ENCODE measurements around the gene ADAMTSL1. TPM values are rescaled to one million over a fixed set of nuclear protein-coding genes. Genes with fewer than 3 reads are reported as not detected.

Gene ADAMTSL1
- polyA plus RNA-seq, 1 donor from 2014 or later, result 1.1 TPM

GRCh38 chr9:18564018-18564880, 90.3 kb downstream of the ADAMTSL1 start:
- no peak overlapping the region for H3K9ac ChIP-seq (ENCODE audit: low read length)
- no peak overlapping the region for H3K27ac ChIP-seq (ENCODE audit: low read length)
- no peaks in the 10 kb centered on the region for H3K9me2 ChIP-seq (ENCODE audit: insufficient read depth, low read length)
- H3K79me2 ChIP-seq (replicated peaks; ENCODE audit: insufficient read depth, low read length), result no peaks in the 10 kb centered on the region
- H3K4me2 ChIP-seq (ENCODE audit: low read length), result no peak overlapping the region
- H4K20me1 ChIP-seq (ENCODE audit: insufficient read depth), result no peaks in the 10 kb centered on the region
- H3K4me3 ChIP-seq (ENCODE audit: low read length), result no peak overlapping the region
- TF ChIP-seq, protein P1, sequence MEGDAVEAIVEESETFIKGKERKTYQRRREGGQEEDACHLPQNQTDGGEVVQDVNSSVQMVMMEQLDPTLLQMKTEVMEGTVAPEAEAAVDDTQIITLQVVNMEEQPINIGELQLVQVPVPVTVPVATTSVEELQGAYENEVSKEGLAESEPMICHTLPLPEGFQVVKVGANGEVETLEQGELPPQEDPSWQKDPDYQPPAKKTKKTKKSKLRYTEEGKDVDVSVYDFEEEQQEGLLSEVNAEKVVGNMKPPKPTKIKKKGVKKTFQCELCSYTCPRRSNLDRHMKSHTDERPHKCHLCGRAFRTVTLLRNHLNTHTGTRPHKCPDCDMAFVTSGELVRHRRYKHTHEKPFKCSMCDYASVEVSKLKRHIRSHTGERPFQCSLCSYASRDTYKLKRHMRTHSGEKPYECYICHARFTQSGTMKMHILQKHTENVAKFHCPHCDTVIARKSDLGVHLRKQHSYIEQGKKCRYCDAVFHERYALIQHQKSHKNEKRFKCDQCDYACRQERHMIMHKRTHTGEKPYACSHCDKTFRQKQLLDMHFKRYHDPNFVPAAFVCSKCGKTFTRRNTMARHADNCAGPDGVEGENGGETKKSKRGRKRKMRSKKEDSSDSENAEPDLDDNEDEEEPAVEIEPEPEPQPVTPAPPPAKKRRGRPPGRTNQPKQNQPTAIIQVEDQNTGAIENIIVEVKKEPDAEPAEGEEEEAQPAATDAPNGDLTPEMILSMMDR (IDR thresholded peaks at IDR 0.05; ENCODE audit: poor library complexity, severe bottlenecking), result no peak
- TF ChIP-seq, protein P2, sequence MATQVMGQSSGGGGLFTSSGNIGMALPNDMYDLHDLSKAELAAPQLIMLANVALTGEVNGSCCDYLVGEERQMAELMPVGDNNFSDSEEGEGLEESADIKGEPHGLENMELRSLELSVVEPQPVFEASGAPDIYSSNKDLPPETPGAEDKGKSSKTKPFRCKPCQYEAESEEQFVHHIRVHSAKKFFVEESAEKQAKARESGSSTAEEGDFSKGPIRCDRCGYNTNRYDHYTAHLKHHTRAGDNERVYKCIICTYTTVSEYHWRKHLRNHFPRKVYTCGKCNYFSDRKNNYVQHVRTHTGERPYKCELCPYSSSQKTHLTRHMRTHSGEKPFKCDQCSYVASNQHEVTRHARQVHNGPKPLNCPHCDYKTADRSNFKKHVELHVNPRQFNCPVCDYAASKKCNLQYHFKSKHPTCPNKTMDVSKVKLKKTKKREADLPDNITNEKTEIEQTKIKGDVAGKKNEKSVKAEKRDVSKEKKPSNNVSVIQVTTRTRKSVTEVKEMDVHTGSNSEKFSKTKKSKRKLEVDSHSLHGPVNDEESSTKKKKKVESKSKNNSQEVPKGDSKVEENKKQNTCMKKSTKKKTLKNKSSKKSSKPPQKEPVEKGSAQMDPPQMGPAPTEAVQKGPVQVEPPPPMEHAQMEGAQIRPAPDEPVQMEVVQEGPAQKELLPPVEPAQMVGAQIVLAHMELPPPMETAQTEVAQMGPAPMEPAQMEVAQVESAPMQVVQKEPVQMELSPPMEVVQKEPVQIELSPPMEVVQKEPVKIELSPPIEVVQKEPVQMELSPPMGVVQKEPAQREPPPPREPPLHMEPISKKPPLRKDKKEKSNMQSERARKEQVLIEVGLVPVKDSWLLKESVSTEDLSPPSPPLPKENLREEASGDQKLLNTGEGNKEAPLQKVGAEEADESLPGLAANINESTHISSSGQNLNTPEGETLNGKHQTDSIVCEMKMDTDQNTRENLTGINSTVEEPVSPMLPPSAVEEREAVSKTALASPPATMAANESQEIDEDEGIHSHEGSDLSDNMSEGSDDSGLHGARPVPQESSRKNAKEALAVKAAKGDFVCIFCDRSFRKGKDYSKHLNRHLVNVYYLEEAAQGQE (IDR thresholded peaks at IDR 0.05; ENCODE audit: borderline replicate concordance), result no peak
- TF ChIP-seq SMC3 (conservative IDR thresholded peaks at IDR 0.05; ENCODE audit: poor library complexity), result no peak
- no peak for TF ChIP-seq EZH2 (IDR thresholded peaks at IDR 0.05; ENCODE audit: borderline replicate concordance, insufficient read depth, low read length, poor library complexity, severe bottlenecking)
- no peak for TF ChIP-seq TAF1 (IDR thresholded peaks at IDR 0.05; ENCODE audit: low read depth)
- no peak for TF ChIP-seq RAD21 (conservative IDR thresholded peaks at IDR 0.05)
- no peak for TF ChIP-seq POLR2AphosphoS5 (IDR thresholded peaks at IDR 0.05)
- TF ChIP-seq EP300 (conservative IDR thresholded peaks at IDR 0.05; ENCODE audit: poor library complexity, severe bottlenecking), result no peak
- no peak for TF ChIP-seq MXI1 (conservative IDR thresholded peaks at IDR 0.05; ENCODE audit: poor library complexity, severe bottlenecking)
- H3K27me3 ChIP-seq (ENCODE audit: insufficient read depth, low read depth, low read length), result no peaks in the 10 kb centered on the region
- no peaks in the 10 kb centered on the region for H3K36me3 ChIP-seq (ENCODE audit: insufficient read depth, low read length)
- no peak overlapping the region for H2AFZ ChIP-seq (ENCODE audit: low read depth, low read length)
- H3F3A ChIP-seq (ENCODE audit: insufficient read depth, low read length, poor library complexity, severe bottlenecking), result no peaks in the 10 kb centered on the region
- H3K9me3 ChIP-seq (ENCODE audit: low read length), result no peaks in the 10 kb centered on the region

- Histone ChIP-seq H3K36me3 (ENCODE audit: insufficient read depth, low read length) (no peaks in the 10 kb centered on the region), H3K27ac (ENCODE audit: low read length) (no peak overlapping the region), H3F3A (ENCODE audit: insufficient read depth, low read length, poor library complexity, severe bottlenecking) (no peaks in the 10 kb centered on the region), H3K27me3 (ENCODE audit: insufficient read depth, low read depth, low read length) (no peaks in the 10 kb centered on the region), H3K9me3 (ENCODE audit: low read length) (no peaks in the 10 kb centered on the region), H2AFZ (ENCODE audit: low read depth, low read length) (no peak overlapping the region), H3K79me2 (replicated peaks; ENCODE audit: insufficient read depth, low read length) (no peaks in the 10 kb centered on the region), H3K9ac (ENCODE audit: low read length) (no peak overlapping the region), H3K4me2 (ENCODE audit: low read length) (no peak overlapping the region), H4K20me1 (ENCODE audit: insufficient read depth) (no peaks in the 10 kb centered on the region), H3K9me2 (ENCODE audit: insufficient read depth, low read length) (no peaks in the 10 kb centered on the region), H3K4me3 (ENCODE audit: low read length) (no peak overlapping the region)
- TF ChIP-seq SMC3 (conservative IDR thresholded peaks at IDR 0.05; ENCODE audit: poor library complexity), result no peak
These were observed 92.2 kb downstream of the ADAMTSL1 start for GRCh38 chr9:18566121-18566520.

All from neural cell (in vitro differentiated cells).